Measurements from ENCODE around the gene STK32B.

GRCh38 chr4:5158825-5159224 is 107.5 kb downstream of the STK32B start:
- no peak for TF ChIP-seq CTCF (conservative IDR thresholded peaks at IDR 0.05)
- TF ChIP-seq ZFX (IDR thresholded peaks at IDR 0.05): no peak

Data from C4-2B (cell line).